HG03280 (cell line): ENCODE data around the gene MRFAP1.
A peak's percentile ranks its signal among the peaks of the same experiment; 100 is the strongest.
"Not testable (repeated sequence)": the region's sequence is repeated elsewhere in the genome, so short reads cannot be mapped to it uniquely, and the experiment has no call there.

Experiments
- ATAC-seq: cut with Tn5 transposase; IDR thresholded peaks from one replicate; pipeline ENCODE4 v1.9.1; 2021; ENCODE audit warnings: mild to moderate bottlenecking, moderate library complexity; ENCODE audit not compliant: unreplicated experiment

Gene MRFAP1

GRCh38 chr4:6633091-6633906 lies 7.2 kb upstream of the MRFAP1 start:
- ATAC-seq = no peak

GRCh38 chr4:6634746-6635145 lies 5.7 kb upstream of the MRFAP1 start:
- ATAC-seq = no peak

- ATAC-seq = no peak
Observed at GRCh38 chr4:6639137-6639680, 1.3 kb upstream of the MRFAP1 start.

GRCh38 chr4:6641164-6641970 lies 882 bp downstream of the MRFAP1 start:
- peak; percentile 13 for ATAC-seq

GRCh38 chr4:6641971-6642320 lies 1.5 kb downstream of the MRFAP1 start:
- ATAC-seq = no peak

GRCh38 chr4:6643141-6643847 lies 2.8 kb downstream of the MRFAP1 start:
- ATAC-seq = no peak

GRCh38 chr4:6644792-6645530 lies 4.5 kb downstream of the MRFAP1 start:
- no peak for ATAC-seq

GRCh38 chr4:6647169-6647568 lies 6.7 kb downstream of the MRFAP1 start:
- ATAC-seq = no peak

- ATAC-seq = no peak
Observed at GRCh38 chr4:6647582-6648230, 7.2 kb downstream of the MRFAP1 start.

GRCh38 chr4:6649216-6649615 lies 8.7 kb downstream of the MRFAP1 start:
- no peak for ATAC-seq

- ATAC-seq = not testable (repeated sequence)
Observed at GRCh38 chr4:6654211-6654610, 13.7 kb downstream of the MRFAP1 start.

GRCh38 chr4:6655291-6655690 lies 14.8 kb downstream of the MRFAP1 start:
- not testable (repeated sequence) for ATAC-seq

GRCh38 chr4:6655924-6656323 lies 15.4 kb downstream of the MRFAP1 start:
- no peak for ATAC-seq

- no peak for ATAC-seq
Observed at GRCh38 chr4:6657242-6658208, 17.0 kb downstream of the MRFAP1 start.

GRCh38 chr4:6658209-6658595 lies 17.7 kb downstream of the MRFAP1 start:
- no peak for ATAC-seq

- ATAC-seq = no peak
Observed at GRCh38 chr4:6658597-6659075, 18.2 kb downstream of the MRFAP1 start.

GRCh38 chr4:6659897-6660296 lies 19.4 kb downstream of the MRFAP1 start:
- no peak for ATAC-seq

GRCh38 chr4:6660430-6660829 lies 19.9 kb downstream of the MRFAP1 start:
- ATAC-seq = no peak

- ATAC-seq = no peak
Observed at GRCh38 chr4:6662591-6662990, 22.1 kb downstream of the MRFAP1 start.
